ENCODE data around the gene PIK3CG.

DNA sequence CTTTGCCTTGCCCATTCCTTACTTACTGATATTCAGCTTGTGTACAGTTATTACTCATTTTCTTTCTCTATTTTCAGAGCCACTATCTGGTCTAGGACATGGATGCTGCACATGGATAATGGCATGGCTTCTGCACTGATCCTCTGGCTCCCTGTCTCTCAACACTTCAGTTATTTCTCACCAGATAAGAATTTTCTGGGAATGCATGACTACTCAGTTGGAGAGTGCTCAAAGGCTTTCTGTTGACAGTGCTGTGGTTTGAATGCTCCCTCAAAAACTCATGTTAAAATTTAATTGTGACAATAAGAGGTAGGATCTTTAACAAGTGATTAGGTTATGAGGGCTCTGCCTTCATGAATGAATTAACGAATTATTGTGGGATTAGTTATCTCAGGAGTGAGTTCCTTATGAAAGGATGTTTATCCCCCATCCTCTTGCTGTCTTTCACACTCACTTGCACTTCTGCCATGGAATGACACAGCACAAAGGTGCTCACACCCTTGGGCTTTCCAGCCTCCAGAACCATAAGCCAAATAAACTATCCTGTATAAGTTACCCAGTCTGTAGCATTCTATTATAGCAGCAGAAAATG, 16.1 kb upstream of the PIK3CG start:
- TF ChIP-seq, protein P1, sequence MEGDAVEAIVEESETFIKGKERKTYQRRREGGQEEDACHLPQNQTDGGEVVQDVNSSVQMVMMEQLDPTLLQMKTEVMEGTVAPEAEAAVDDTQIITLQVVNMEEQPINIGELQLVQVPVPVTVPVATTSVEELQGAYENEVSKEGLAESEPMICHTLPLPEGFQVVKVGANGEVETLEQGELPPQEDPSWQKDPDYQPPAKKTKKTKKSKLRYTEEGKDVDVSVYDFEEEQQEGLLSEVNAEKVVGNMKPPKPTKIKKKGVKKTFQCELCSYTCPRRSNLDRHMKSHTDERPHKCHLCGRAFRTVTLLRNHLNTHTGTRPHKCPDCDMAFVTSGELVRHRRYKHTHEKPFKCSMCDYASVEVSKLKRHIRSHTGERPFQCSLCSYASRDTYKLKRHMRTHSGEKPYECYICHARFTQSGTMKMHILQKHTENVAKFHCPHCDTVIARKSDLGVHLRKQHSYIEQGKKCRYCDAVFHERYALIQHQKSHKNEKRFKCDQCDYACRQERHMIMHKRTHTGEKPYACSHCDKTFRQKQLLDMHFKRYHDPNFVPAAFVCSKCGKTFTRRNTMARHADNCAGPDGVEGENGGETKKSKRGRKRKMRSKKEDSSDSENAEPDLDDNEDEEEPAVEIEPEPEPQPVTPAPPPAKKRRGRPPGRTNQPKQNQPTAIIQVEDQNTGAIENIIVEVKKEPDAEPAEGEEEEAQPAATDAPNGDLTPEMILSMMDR (conservative IDR thresholded peaks at IDR 0.05 in 1 of 2, IDR thresholded peaks at IDR 0.05 in 1 of 2; ENCODE audit: low read depth in 1 of 2, low read length in 2 of 2): no peak
- TF ChIP-seq EZH2 (IDR thresholded peaks at IDR 0.05; ENCODE audit: low read length, missing control alignments): no peak

All from fibroblast of lung (primary cell).